Measurements from ENCODE around the gene TTLL5. TPM values are rescaled to one million over a fixed set of nuclear protein-coding genes. Genes with fewer than 3 reads are reported as not detected.

The TTLL5 gene
- polyA plus RNA-seq, 1 of the 3 experiments (the other 2 are of a cell fraction), result 9.6 TPM

DNA sequence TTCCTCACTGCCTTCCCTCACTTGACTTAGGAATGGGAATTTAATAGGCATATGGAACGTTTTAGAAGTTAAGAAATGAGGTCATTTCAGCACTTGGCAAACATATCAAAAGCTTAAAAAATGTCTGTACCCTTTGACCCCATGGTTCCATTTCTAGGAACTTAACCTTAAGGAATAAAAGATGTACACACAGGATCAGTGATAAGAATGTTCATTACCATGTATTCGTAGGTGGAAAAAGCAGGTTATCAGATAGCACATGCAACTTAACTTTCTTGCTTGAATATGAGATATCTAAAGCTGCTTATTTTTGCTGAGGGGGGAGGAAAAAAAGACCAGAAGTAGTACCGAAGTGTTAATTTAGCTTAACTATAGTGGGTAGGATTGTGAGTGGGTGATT is 57.2 kb downstream of the TTLL5 start:
- Histone ChIP-seq H4K20me1 (ENCODE audit: insufficient read depth) (no peaks in the 10 kb centered on the region), H3K4me2 (no peak overlapping the region), H2AFZ (ENCODE audit: low read depth) (no peak overlapping the region), H3K4me3 (ENCODE audit: low read depth in 2 of 2, low read length in 1 of 2) (no peak overlapping the region), H3K27ac (ENCODE audit: low read depth in 2 of 2, low read length in 1 of 2) (no peak overlapping the region), H3K9ac (no peak overlapping the region), H3F3A (replicated peaks; ENCODE audit: insufficient read depth) (peaks cover 6% of the 10 kb centered on the region), H3K9me2 (no peaks in the 10 kb centered on the region), H3K27me3 (ENCODE audit: insufficient read depth) (no peaks in the 10 kb centered on the region), H3K36me3 (replicated peaks in 1 of 2; ENCODE audit: control insufficient read depth in 1 of 2, insufficient read depth in 2 of 2, low read length in 1 of 2) (peaks cover 7 to 22% of the 10 kb centered on the region in 2 experiments), H3K79me2 (ENCODE audit: insufficient read depth) (no peaks in the 10 kb centered on the region), H3K9me3 (no peaks in the 10 kb centered on the region), H3K4me1 (ENCODE audit: control insufficient read depth in 1 of 2, insufficient read depth in 2 of 2, low read depth in 1 of 2, low read length in 1 of 2) (peaks cover 0 to 7% of the 10 kb centered on the region in 2 experiments; a peak in 1 of 4 replicates)
- DNase-seq, result no peak
- WGBS (ENCODE audit: low lambda C conversion rate), result 82% methylated on average over 3 of the region's 3 CpGs
- POLR2A ChIA-PET, result no interaction called here
- CTCF ChIA-PET, result interaction anchor here (0.6 to 2.0 kb wide), 7 partner anchors 9 to 607 kb away, joined by 3 to 10 read pairs (median 4); no protein-coding TSS in a partner anchor
- no peak for TF ChIP-seq FOXJ3 (CRISPR knock-in tag; IDR thresholded peaks at IDR 0.05)
- TF ChIP-seq, protein P1, sequence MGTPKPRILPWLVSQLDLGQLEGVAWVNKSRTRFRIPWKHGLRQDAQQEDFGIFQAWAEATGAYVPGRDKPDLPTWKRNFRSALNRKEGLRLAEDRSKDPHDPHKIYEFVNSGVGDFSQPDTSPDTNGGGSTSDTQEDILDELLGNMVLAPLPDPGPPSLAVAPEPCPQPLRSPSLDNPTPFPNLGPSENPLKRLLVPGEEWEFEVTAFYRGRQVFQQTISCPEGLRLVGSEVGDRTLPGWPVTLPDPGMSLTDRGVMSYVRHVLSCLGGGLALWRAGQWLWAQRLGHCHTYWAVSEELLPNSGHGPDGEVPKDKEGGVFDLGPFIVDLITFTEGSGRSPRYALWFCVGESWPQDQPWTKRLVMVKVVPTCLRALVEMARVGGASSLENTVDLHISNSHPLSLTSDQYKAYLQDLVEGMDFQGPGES (IDR thresholded peaks at IDR 0.05; ENCODE audit: low read depth, low read length), result no peak
- TF ChIP-seq TCF12 (IDR thresholded peaks at IDR 0.05), result no peak
- no peak for TF ChIP-seq FOSL2 (IDR thresholded peaks at IDR 0.05; ENCODE audit: borderline replicate concordance, low read depth)
- TF ChIP-seq MEF2A (IDR thresholded peaks at IDR 0.05; ENCODE audit: borderline replicate concordance, low read depth), result no peak
- TF ChIP-seq, protein P2, sequence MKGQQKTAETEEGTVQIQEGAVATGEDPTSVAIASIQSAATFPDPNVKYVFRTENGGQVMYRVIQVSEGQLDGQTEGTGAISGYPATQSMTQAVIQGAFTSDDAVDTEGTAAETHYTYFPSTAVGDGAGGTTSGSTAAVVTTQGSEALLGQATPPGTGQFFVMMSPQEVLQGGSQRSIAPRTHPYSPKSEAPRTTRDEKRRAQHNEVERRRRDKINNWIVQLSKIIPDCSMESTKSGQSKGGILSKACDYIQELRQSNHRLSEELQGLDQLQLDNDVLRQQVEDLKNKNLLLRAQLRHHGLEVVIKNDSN (IDR thresholded peaks at IDR 0.05; ENCODE audit: borderline replicate concordance, low read depth), result no peak
- no peak for TF ChIP-seq RFX5 (IDR thresholded peaks at IDR 0.05; ENCODE audit: low read length)
- no peak for TF ChIP-seq YY1 (IDR thresholded peaks at IDR 0.05; ENCODE audit: low read depth)
- no peak for TF ChIP-seq CHD2 (IDR thresholded peaks at IDR 0.05; ENCODE audit: low read length, partially characterized antibody)
- TF ChIP-seq, protein P3, sequence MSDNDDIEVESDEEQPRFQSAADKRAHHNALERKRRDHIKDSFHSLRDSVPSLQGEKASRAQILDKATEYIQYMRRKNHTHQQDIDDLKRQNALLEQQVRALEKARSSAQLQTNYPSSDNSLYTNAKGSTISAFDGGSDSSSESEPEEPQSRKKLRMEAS (IDR thresholded peaks at IDR 0.05; ENCODE audit: low read depth), result no peak
- TF ChIP-seq NRF1 (IDR thresholded peaks at IDR 0.05; ENCODE audit: low read depth, low read length), result no peak
- no peak for TF ChIP-seq SIN3A (IDR thresholded peaks at IDR 0.05; ENCODE audit: borderline replicate concordance, low read depth, low read length)
- no peak for TF ChIP-seq JUND (IDR thresholded peaks at IDR 0.05)
- TF ChIP-seq, protein P4, sequence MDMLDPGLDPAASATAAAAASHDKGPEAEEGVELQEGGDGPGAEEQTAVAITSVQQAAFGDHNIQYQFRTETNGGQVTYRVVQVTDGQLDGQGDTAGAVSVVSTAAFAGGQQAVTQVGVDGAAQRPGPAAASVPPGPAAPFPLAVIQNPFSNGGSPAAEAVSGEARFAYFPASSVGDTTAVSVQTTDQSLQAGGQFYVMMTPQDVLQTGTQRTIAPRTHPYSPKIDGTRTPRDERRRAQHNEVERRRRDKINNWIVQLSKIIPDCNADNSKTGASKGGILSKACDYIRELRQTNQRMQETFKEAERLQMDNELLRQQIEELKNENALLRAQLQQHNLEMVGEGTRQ (IDR thresholded peaks at IDR 0.05; ENCODE audit: borderline replicate concordance, low read depth, low read length), result no peak
- no peak for TF ChIP-seq NFIC (IDR thresholded peaks at IDR 0.05; ENCODE audit: borderline replicate concordance)

DNA sequence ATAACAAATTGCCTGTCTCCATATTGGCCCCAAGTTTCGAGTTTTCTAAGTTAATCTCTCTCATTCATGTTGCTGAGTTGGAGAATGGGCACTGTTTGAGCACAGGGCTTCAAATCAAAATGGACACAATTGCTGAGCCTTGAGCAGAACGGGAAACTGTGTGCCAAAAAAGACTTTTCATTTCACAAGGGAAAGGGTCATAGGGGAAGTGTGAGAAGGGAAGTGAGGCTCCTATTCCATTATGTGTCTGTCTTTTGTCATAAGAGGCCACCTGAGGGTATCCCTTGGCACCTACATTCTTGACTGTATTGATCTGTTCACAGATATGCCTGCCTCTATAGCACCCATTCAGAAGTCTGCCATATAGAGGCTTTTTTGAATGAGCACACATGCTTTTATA is 59.1 kb downstream of the TTLL5 start:
- Histone ChIP-seq H2AFZ (ENCODE audit: low read depth) (no peak overlapping the region), H3K9ac (no peak overlapping the region), H3K4me2 (peak overlapping the region; percentile 61; the same call in 1 of the 2 replicates), H3K9me3 (no peaks in the 10 kb centered on the region), H3K4me1 (ENCODE audit: control insufficient read depth in 1 of 2, insufficient read depth in 2 of 2, low read depth in 1 of 2, low read length in 1 of 2) (peaks cover 0 to 12% of the 10 kb centered on the region in 2 experiments; a peak in 2 of 4 replicates), H3K4me3 (ENCODE audit: low read depth in 2 of 2, low read length in 1 of 2) (no peak overlapping the region), H4K20me1 (ENCODE audit: insufficient read depth) (no peaks in the 10 kb centered on the region), H3K27ac (ENCODE audit: low read depth in 2 of 2, low read length in 1 of 2) (peak overlapping the region; percentile 81; a peak in 3 of 4 replicates), H3K79me2 (ENCODE audit: insufficient read depth) (no peaks in the 10 kb centered on the region), H3K27me3 (ENCODE audit: insufficient read depth) (no peaks in the 10 kb centered on the region), H3K9me2 (no peaks in the 10 kb centered on the region), H3F3A (replicated peaks; ENCODE audit: insufficient read depth) (peaks cover 6% of the 10 kb centered on the region), H3K36me3 (replicated peaks in 1 of 2; ENCODE audit: control insufficient read depth in 1 of 2, insufficient read depth in 2 of 2, low read length in 1 of 2) (peaks cover 7 to 26% of the 10 kb centered on the region in 2 experiments)
- no peak for DNase-seq
- CTCF ChIA-PET, result interaction anchor here (1.9 to 2.1 kb wide), 2 partner anchors 11 to 263 kb away, joined by 6 to 14 read pairs; no protein-coding TSS in a partner anchor
- POLR2A ChIA-PET, result no interaction called here
- 91% methylated on average over 2 of the region's 2 CpGs for WGBS (ENCODE audit: low lambda C conversion rate)
- no peak for TF ChIP-seq YY1 (IDR thresholded peaks at IDR 0.05; ENCODE audit: low read depth)

Data from SK-N-SH (cell line).